Keratinocyte (primary cell): ENCODE measurements around the gene SHOC1. TPM values are rescaled to one million over a fixed set of nuclear protein-coding genes. Genes with fewer than 3 reads are reported as not detected.
A peak's percentile ranks its signal among the peaks of the same experiment; 100 is the strongest.

Experiments
- DNase-seq: peaks from one replicate; pipeline ENCODE4 v3.0.0-alpha.2; 2011; ENCODE audit warnings: low read depth, missing footprints, low spot score
- FAIRE-seq: peaks from 2 replicates; lab custom pipeline; 2011; peaks lifted over from hg19 to GRCh38; lab: Jason Lieb, UNC
- H2AFZ ChIP-seq: 2 replicates; pipeline ENCODE4 v1.6.0; 2012; ENCODE audit warnings: low read length, control low read depth, inconsistent platforms; ENCODE audit not compliant: control insufficient read depth
- H3K27ac ChIP-seq: 2 replicates; pipeline ENCODE4 v1.5.1; 2011; ENCODE audit warnings: low read length; ENCODE audit not compliant: control insufficient read depth, insufficient read depth
- H3K27me3 ChIP-seq: 3 replicates; pipeline ENCODE4 v1.6.0; 2011; ENCODE audit warnings: low read length; ENCODE audit not compliant: control insufficient read depth, insufficient read depth; ENCODE audit errors: extremely low read depth
- H3K36me3 ChIP-seq, 2 experiments: 2 replicates in 1 of 2; 3 replicates in 1 of 2; pipeline ENCODE4 v1.5.1; 2011; ENCODE audit warnings: low read length in 2 of 2, mild to moderate bottlenecking in 1 of 2; ENCODE audit not compliant: control insufficient read depth in 2 of 2, insufficient read depth in 2 of 2; ENCODE audit errors: extremely low read depth in 1 of 2
- H3K4me1 ChIP-seq: 3 replicates; pipeline ENCODE4 v1.5.1; 2011; ENCODE audit warnings: low read length; ENCODE audit not compliant: control insufficient read depth, insufficient read depth; ENCODE audit errors: extremely low read depth
- H3K4me2 ChIP-seq: 3 replicates; pipeline ENCODE4 v1.6.0; 2011; ENCODE audit warnings: low read depth, low read length; ENCODE audit not compliant: control insufficient read depth, insufficient read depth; ENCODE audit errors: extremely low read depth
- H3K4me3 ChIP-seq, 3 experiments: fragments of 200-600 bp in 1 of 3; sonication (generic) in 1 of 3; 2 replicates in 2 of 3; 3 replicates in 1 of 3; pipeline ENCODE4 v1.5.1; 2011 to 2016; ENCODE audit warnings: low read length in 3 of 3, mild to moderate bottlenecking in 3 of 3, control low read depth in 2 of 3, inconsistent platforms in 1 of 3, low read depth in 1 of 3, mixed read lengths in 1 of 3, mixed run types in 1 of 3, moderate library complexity in 1 of 3; ENCODE audit not compliant: control insufficient read depth in 2 of 3, insufficient read depth in 2 of 3; ENCODE audit errors: extremely low read depth in 1 of 3
- H3K79me2 ChIP-seq: 2 replicates; pipeline ENCODE4 v1.6.0; 2012; ENCODE audit warnings: low read length; ENCODE audit not compliant: control insufficient read depth, insufficient read depth
- H3K9ac ChIP-seq: 3 replicates; pipeline ENCODE4 v1.6.0; 2011; ENCODE audit warnings: low read length; ENCODE audit not compliant: control insufficient read depth, insufficient read depth; ENCODE audit errors: extremely low read depth
- H3K9me1 ChIP-seq: 3 replicates; pipeline ENCODE4 v1.6.0; 2011; ENCODE audit warnings: low read length; ENCODE audit not compliant: control insufficient read depth, insufficient read depth; ENCODE audit errors: extremely low read depth
- H3K9me3 ChIP-seq: 2 replicates; pipeline ENCODE4 v1.5.1; 2012; ENCODE audit warnings: low read depth, low read length; ENCODE audit not compliant: control insufficient read depth
- H4K20me1 ChIP-seq: 3 replicates; pipeline ENCODE4 v1.6.0; 2011; ENCODE audit warnings: low read length; ENCODE audit not compliant: control insufficient read depth, insufficient read depth; ENCODE audit errors: extremely low read depth
- EZH2 ChIP-seq: IDR thresholded peaks from one replicate; pipeline ENCODE4 v1.6.1; 2012; ENCODE audit warnings: inconsistent platforms, mild to moderate bottlenecking, low read length, moderate library complexity
- dilution Hi-C: fragments of 300-500 bp; cut with MboI; formaldehyde crosslinking; loops from one replicate; pipeline ENCODE4 v1.7.0; 2020; ENCODE audit warnings: low sequenced_read_pairs; ENCODE audit not compliant: extremely low pct_ligation_motif_present
- polyA plus RNA-seq, 5 experiments: library from polyadenylated mRNA; depleted of rRNA in 3 of 5; stranded (reverse) in 3 of 5; stranded (forward) in 1 of 5; unstranded in 1 of 5; fragments of >200 nt; gene quantifications; 1 replicate in 1 of 5; 2 replicates in 3 of 5; 3 replicates in 1 of 5; pipeline versions ENCODE4 v1.2.1 to v1.2.3, GENCODE V29; 2011 to 2012; ENCODE audit warnings: missing spikeins in 2 of 5, low read depth in 1 of 5, low replicate concordance in 1 of 5
- TF ChIP-seq, protein P1 (sequence below), 3 experiments: IDR thresholded peaks in 1 of 3; conservative IDR thresholded peaks in 1 of 3; optimal IDR thresholded peaks in 1 of 3; 2 replicates in 2 of 3; 3 replicates in 1 of 3; pipeline versions ENCODE3 to v1.5.1; 2011; ENCODE audit warnings: low read length in 3 of 3, mild to moderate bottlenecking in 3 of 3, moderate library complexity in 2 of 3, control low read depth in 1 of 3, inconsistent platforms in 1 of 3; ENCODE audit not compliant: insufficient read depth in 2 of 3; ENCODE audit errors: extremely low read depth in 1 of 3

Gene SHOC1
- polyA plus RNA-seq, 1 donor (not counting 4 experiments of a cell fraction or from before 2014, with no cell fraction given) = 0.03 TPM

DNA sequence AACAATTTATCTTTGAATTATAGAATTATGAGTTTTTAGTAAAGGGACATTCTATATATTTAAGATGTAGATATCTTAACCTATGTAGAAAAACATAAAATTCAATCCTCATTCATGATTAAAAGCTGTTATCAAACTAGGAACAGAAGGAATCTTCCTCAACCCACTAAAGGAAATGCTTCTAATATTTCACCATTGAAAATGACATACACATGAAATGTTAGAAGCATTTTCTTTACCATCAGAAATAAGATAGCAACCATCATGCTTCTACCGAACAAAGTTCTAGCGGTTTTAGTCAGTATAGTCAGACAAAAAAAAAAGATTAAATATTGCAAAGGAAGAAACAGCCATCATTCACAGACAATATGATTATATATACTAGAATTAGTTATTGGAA lies 32.2 kb downstream of the SHOC1 start:
- no peak for DNase-seq
- Histone ChIP-seq H4K20me1 (no peaks in the 10 kb centered on the region), H3K9me3 (no peaks in the 10 kb centered on the region), H3K9me1 (no peaks in the 10 kb centered on the region), H3K4me1 (no peaks in the 10 kb centered on the region), H3K27ac (no peak overlapping the region), H3K4me2 (no peak overlapping the region), H3K9ac (no peak overlapping the region), H3K27me3 (no peaks in the 10 kb centered on the region), H3K4me3 (no peak overlapping the region), H3K36me3 (no peaks in the 10 kb centered on the region), H3K79me2 (no peaks in the 10 kb centered on the region), H2AFZ (no peak overlapping the region)
- dilution Hi-C loops = no loop called here
- FAIRE-seq = no peak
- TF ChIP-seq EZH2 = no peak
- TF ChIP-seq, protein P1, sequence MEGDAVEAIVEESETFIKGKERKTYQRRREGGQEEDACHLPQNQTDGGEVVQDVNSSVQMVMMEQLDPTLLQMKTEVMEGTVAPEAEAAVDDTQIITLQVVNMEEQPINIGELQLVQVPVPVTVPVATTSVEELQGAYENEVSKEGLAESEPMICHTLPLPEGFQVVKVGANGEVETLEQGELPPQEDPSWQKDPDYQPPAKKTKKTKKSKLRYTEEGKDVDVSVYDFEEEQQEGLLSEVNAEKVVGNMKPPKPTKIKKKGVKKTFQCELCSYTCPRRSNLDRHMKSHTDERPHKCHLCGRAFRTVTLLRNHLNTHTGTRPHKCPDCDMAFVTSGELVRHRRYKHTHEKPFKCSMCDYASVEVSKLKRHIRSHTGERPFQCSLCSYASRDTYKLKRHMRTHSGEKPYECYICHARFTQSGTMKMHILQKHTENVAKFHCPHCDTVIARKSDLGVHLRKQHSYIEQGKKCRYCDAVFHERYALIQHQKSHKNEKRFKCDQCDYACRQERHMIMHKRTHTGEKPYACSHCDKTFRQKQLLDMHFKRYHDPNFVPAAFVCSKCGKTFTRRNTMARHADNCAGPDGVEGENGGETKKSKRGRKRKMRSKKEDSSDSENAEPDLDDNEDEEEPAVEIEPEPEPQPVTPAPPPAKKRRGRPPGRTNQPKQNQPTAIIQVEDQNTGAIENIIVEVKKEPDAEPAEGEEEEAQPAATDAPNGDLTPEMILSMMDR (optimal IDR thresholded peaks at IDR 0.05 in 1 of 3, IDR thresholded peaks at IDR 0.05 in 1 of 3, conservative IDR thresholded peaks at IDR 0.05 in 1 of 3; ENCODE audit: extremely low read depth in 1 of 3, insufficient read depth in 2 of 3, low read length in 3 of 3) = no peak

DNA sequence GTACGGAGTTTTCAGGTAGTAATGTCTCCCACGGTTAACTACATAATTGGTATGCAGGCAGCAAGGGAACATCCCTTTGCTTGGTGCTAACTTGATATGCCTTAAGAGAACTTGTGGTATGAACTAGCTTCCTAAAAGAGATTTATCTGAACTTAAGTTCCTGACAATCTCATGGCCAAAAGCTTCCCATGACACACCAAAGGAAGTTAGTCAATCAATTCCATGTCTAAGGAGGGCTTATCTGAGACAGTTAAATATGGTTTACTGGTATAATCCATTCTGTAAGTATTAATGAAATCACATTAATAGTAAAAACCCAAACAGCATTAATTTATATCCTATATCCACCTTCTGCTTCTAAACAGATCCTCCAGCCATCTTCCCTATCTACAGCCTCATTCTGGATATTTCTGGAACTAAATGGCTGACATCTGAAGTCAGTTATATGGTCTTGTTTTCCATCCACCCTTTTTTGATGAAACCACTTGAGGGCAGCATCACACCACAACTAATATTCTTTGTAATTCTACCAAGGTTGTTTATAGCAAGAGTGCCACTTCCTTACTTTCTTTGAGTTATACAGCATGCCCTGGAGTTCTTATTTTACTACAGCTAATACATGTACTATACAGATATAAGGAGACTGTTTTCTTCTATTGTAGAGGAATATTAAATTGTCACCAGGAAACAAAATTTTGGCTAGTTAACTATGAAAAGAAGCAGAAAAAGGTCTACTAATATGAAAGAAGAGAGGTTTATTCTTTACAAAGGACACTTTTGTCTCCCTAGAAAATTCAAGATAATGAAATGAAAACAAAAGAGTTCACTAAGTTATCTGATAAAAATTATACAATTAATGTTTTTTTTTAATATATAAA lies 34.7 kb downstream of the SHOC1 start:
- peak; percentile 23 for DNase-seq
- no peak overlapping the region for H3K9ac ChIP-seq

More for the DNA sequence above, 34.7 kb downstream of the SHOC1 start:
- dilution Hi-C loops = no loop called here
- H3K4me1 ChIP-seq = no peaks in the 10 kb centered on the region
- TF ChIP-seq, protein P1 (optimal IDR thresholded peaks at IDR 0.05 in 1 of 3, IDR thresholded peaks at IDR 0.05 in 1 of 3, conservative IDR thresholded peaks at IDR 0.05 in 1 of 3; ENCODE audit: extremely low read depth in 1 of 3, insufficient read depth in 2 of 3, low read length in 3 of 3) = peak in 2 of 3 experiments; percentile 36 to 57
- no peak for TF ChIP-seq EZH2
- H3K9me1 ChIP-seq = no peaks in the 10 kb centered on the region
- no peak overlapping the region for H2AFZ ChIP-seq
- no peaks in the 10 kb centered on the region for H3K36me3 ChIP-seq
- no peak overlapping the region for H3K4me2 ChIP-seq
- H3K9me3 ChIP-seq = no peaks in the 10 kb centered on the region
- peak overlapping the region; percentile 28 for H3K27ac ChIP-seq
- H3K27me3 ChIP-seq = no peaks in the 10 kb centered on the region
- H3K4me3 ChIP-seq = no peak overlapping the region
- no peaks in the 10 kb centered on the region for H3K79me2 ChIP-seq
- no peaks in the 10 kb centered on the region for H4K20me1 ChIP-seq
- peak; percentile 75 for FAIRE-seq
